Vagina (tissue), 2 donors: ENCODE results near the gene TMEM163. TPM values are rescaled to one million over a fixed set of nuclear protein-coding genes. Genes with fewer than 3 reads are reported as not detected.

ENCODE experiments used
- DNase-seq, 2 donors: peaks; one replicate each; pipeline ENCODE4 v3.0.0-alpha.2; 2017; ENCODE audit errors: extremely low spot score in 2 of 2
- H3K27ac ChIP-seq: fragments of 200-600 bp; sonication (generic); one replicate; pipeline ENCODE4 v1.5.1; 2019
- H3K27me3 ChIP-seq: fragments of 200-600 bp; sonication (generic); one replicate; pipeline ENCODE4 v1.5.1; 2019
- H3K36me3 ChIP-seq, 2 donors: fragments of 200-600 bp; sonication (generic); one replicate each; pipeline ENCODE4 v1.5.1; 2017 to 2019
- H3K4me1 ChIP-seq: fragments of 200-600 bp; sonication (generic); one replicate; pipeline ENCODE4 v1.5.1; 2019
- H3K4me3 ChIP-seq, 2 donors: fragments of 200-600 bp; sonication (generic); 1 replicate in 1 of 2; 2 replicates in 1 of 2; pipeline ENCODE4 v1.5.1; 2016 to 2019
- H3K9me3 ChIP-seq: fragments of 200-600 bp; sonication (generic); one replicate; pipeline ENCODE4 v1.5.1; 2019
- CTCF ChIP-seq, 3 experiments: fragments of 450-650 bp in 2 of 3; fragments of 200-600 bp in 1 of 3; sonication (generic) in 1 of 3; IDR thresholded peaks; one replicate each; pipeline ENCODE4 v1.5.1; 2017 to 2019; ENCODE audit warnings: antibody characterized with exemption in 3 of 3, mild to moderate bottlenecking in 2 of 3, moderate library complexity in 2 of 3
- POLR2A ChIP-seq, 2 donors: fragments of 450-650 bp; IDR thresholded peaks; one replicate each; pipeline ENCODE4 v1.6.1; 2017; ENCODE audit warnings: antibody characterized with exemption in 2 of 2, mild to moderate bottlenecking in 2 of 2, moderate library complexity in 2 of 2
- POLR2AphosphoS5 ChIP-seq, 2 donors: sonication (generic); formaldehyde crosslinking; IDR thresholded peaks; one replicate each; pipeline ENCODE4 v1.9.0; 2017; ENCODE audit warnings: antibody characterized with exemption in 2 of 2, mild to moderate bottlenecking in 2 of 2, low read depth in 1 of 2; ENCODE audit not compliant: insufficient read depth in 1 of 2
- intact Hi-C: fragments of 100-400 bp; cut with DNase I; formaldehyde crosslinking; loops from one replicate; pipeline ENCODE4 v1.15.1; 2023
- total RNA-seq: library from RNA; depleted of rRNA; stranded (reverse); fragments of >200 nt; gene quantifications from one replicate; pipeline ENCODE4 v1.2.3, GENCODE V29; 2016

The TMEM163 gene
- total RNA-seq, 1 donor from 2014 or later: not detected

GRCh38 chr2:134713606-134714005, 5.2 kb downstream of the TMEM163 start:
- DNase-seq: no peak
- Histone ChIP-seq H3K9me3 (no peaks in the 10 kb centered on the region), H3K36me3 (no peaks in the 10 kb centered on the region), H3K27me3 (no peaks in the 10 kb centered on the region), H3K4me3 (no peak overlapping the region), H3K27ac (no peak overlapping the region), H3K4me1 (peaks cover 11% of the 10 kb centered on the region)
- intact Hi-C loops: no loop called here
- TF ChIP-seq POLR2A (IDR thresholded peaks at IDR 0.05): no peak
- TF ChIP-seq CTCF (IDR thresholded peaks at IDR 0.05): no peak
- TF ChIP-seq POLR2AphosphoS5 (IDR thresholded peaks at IDR 0.05; ENCODE audit: insufficient read depth in 1 of 2, low read depth in 1 of 2): no peak

- Histone ChIP-seq H3K36me3 (no peaks in the 10 kb centered on the region), H3K27me3 (no peaks in the 10 kb centered on the region), H3K9me3 (no peaks in the 10 kb centered on the region), H3K4me1 (peaks cover 8% of the 10 kb centered on the region), H3K4me3 (no peak overlapping the region), H3K27ac (no peak overlapping the region)
- DNase-seq: no peak
- TF ChIP-seq POLR2AphosphoS5 (IDR thresholded peaks at IDR 0.05; ENCODE audit: insufficient read depth in 1 of 2, low read depth in 1 of 2) (no peak), POLR2A (IDR thresholded peaks at IDR 0.05) (no peak), CTCF (IDR thresholded peaks at IDR 0.05) (no peak)
- intact Hi-C loops: no loop called here
Measured at GRCh38 chr2:134713176-134713575, 5.6 kb downstream of the TMEM163 start.

GRCh38 chr2:134712736-134713135, 6.1 kb downstream of the TMEM163 start:
- TF ChIP-seq POLR2A (IDR thresholded peaks at IDR 0.05) (no peak), POLR2AphosphoS5 (IDR thresholded peaks at IDR 0.05; ENCODE audit: insufficient read depth in 1 of 2, low read depth in 1 of 2) (no peak), CTCF (IDR thresholded peaks at IDR 0.05) (no peak)
- Histone ChIP-seq H3K4me3 (no peak overlapping the region), H3K27ac (no peak overlapping the region), H3K9me3 (no peaks in the 10 kb centered on the region), H3K27me3 (no peaks in the 10 kb centered on the region), H3K4me1 (peaks cover 3% of the 10 kb centered on the region), H3K36me3 (no peaks in the 10 kb centered on the region)
- DNase-seq: no peak
- intact Hi-C loops: no loop called here

- Histone ChIP-seq H3K4me1 (no peaks in the 10 kb centered on the region), H3K27ac (no peak overlapping the region), H3K4me3 (no peak overlapping the region), H3K27me3 (no peaks in the 10 kb centered on the region), H3K36me3 (no peaks in the 10 kb centered on the region), H3K9me3 (no peaks in the 10 kb centered on the region)
- intact Hi-C loops: no loop called here
- DNase-seq: no peak
- no peak for TF ChIP-seq POLR2AphosphoS5 (IDR thresholded peaks at IDR 0.05; ENCODE audit: insufficient read depth in 1 of 2, low read depth in 1 of 2)
- no peak for TF ChIP-seq CTCF (IDR thresholded peaks at IDR 0.05)
- TF ChIP-seq POLR2A (IDR thresholded peaks at IDR 0.05): no peak
Measured at GRCh38 chr2:134712299-134712698, 6.5 kb downstream of the TMEM163 start.

- Histone ChIP-seq H3K4me3 (no peak overlapping the region), H3K27ac (no peak overlapping the region), H3K9me3 (no peaks in the 10 kb centered on the region), H3K36me3 (no peaks in the 10 kb centered on the region), H3K27me3 (no peaks in the 10 kb centered on the region), H3K4me1 (no peaks in the 10 kb centered on the region)
- no peak for DNase-seq
- intact Hi-C loops: no loop called here
- no peak for TF ChIP-seq POLR2A (IDR thresholded peaks at IDR 0.05)
- no peak for TF ChIP-seq POLR2AphosphoS5 (IDR thresholded peaks at IDR 0.05; ENCODE audit: insufficient read depth in 1 of 2, low read depth in 1 of 2)
- TF ChIP-seq CTCF (IDR thresholded peaks at IDR 0.05): no peak
Measured at GRCh38 chr2:134711692-134712091, 7.1 kb downstream of the TMEM163 start.
